Pancreas (tissue), 10 donors: ENCODE measurements around the gene NUAK2. TPM values are rescaled to one million over a fixed set of nuclear protein-coding genes. Genes with fewer than 3 reads are reported as not detected.

ENCODE experiments used
- ATAC-seq, 4 donors: fragments of 200-7000 bp; cut with Tn5 transposase; one replicate each; pipeline versions ENCODE4 v1.8.0 to v1.9.1; 2020; ENCODE audit warnings: mild to moderate bottlenecking in 4 of 4, moderate library complexity in 4 of 4
- DNase-seq, 6 donors: peaks; one replicate each; pipeline ENCODE4 v3.0.0-alpha.2; 2020
- FAIRE-seq: peaks from 2 replicates; lab custom pipeline; 2012; peaks lifted over from hg19 to GRCh38; lab: Jason Lieb, UNC
- H3K27ac ChIP-seq, 4 donors: fragments of 200-600 bp; sonication (generic); 1 replicate in 3 of 4; 2 replicates in 1 of 4; pipeline versions ENCODE4 v1.5.0 to v1.8.0; 2020
- H3K27me3 ChIP-seq, 4 donors: fragments of 200-600 bp; one replicate each; pipeline ENCODE4 v1.8.0; 2021
- H3K36me3 ChIP-seq, 3 donors: fragments of 200-600 bp; sonication (generic) in 1 of 3; one replicate each; pipeline versions ENCODE4 v1.5.0 to v1.8.0; 2020 to 2021
- H3K4me1 ChIP-seq, 3 donors: fragments of 200-600 bp; one replicate each; pipeline ENCODE4 v1.8.0; 2021
- H3K4me3 ChIP-seq, 4 donors: fragments of 200-600 bp; sonication (generic) in 2 of 4; one replicate each; pipeline versions ENCODE4 v1.5.0 to v1.8.0; 2020 to 2021
- H3K9me3 ChIP-seq, 4 donors: fragments of 200-600 bp; one replicate each; pipeline ENCODE4 v1.8.0; 2021
- CTCF ChIP-seq, 4 donors: fragments of 200-600 bp; sonication (generic) in 3 of 4; IDR thresholded peaks; one replicate each; pipeline versions ENCODE4 v1.5.0 to v1.8.0; 2021; ENCODE audit warnings: antibody characterized with exemption in 4 of 4
- WGBS, 2 donors: extraction: QIAGEN DNeasy Blood & Tissue Kit; methylation state at CpG; one replicate each; pipeline ENCODE4 v1.1.7; 2013; 5-methylcytosine and 5-hydroxymethylcytosine counted together
- intact Hi-C, 3 donors: fragments of 100-400 bp; cut with DNase I; formaldehyde crosslinking; loops; one replicate each; pipeline versions ENCODE4 v1.11.1 to v1.14.2; 2022
- polyA plus RNA-seq, 2 donors: library from polyadenylated mRNA; stranded (reverse); fragments of 200-250 nt; gene quantifications; one replicate each; pipeline ENCODE4 v1.2.3, GENCODE V29; 2013
- total RNA-seq, 6 donors: library from RNA; stranded (reverse); fragmentation: NEBNext Ultra II Directional in 4 of 6; extraction: Animal tissue kit (Norgen Biotek cat#: 25700) in 4 of 6; gene quantifications; one replicate each; pipeline versions ENCODE4 v1.2.1 to v1.2.4, GENCODE V29; 2021 to 2023
- donor health status: healthy with polysubstance abuse.
- donor health status: DM: no; HTN: no; CAD: no; lungs with moderate emphysema.
- donor health status: DM: no; HTN: no; CAD: no.
- donor health status: control.
- donor health status: control.
- donor health status: Bipolar disorder and iron deficiency.
- donor health status: DM: yes; HTN: yes; CAD: no.
- donor health status: DM: no; HTN: no; CAD: no.
- donor health status: DM: no; HTN: no; CAD: no.
- donor health status: DM: yes; HTN: yes; CAD: no.

NUAK2 gene
- total and polyA plus RNA-seq, 8 donors: 6.3 to 14.4 (median 8.6) TPM

- FAIRE-seq (no peak), ATAC-seq (no peak), DNase-seq (no peak)
- Histone ChIP-seq H3K4me1 (peaks cover 0 to 2% (median 0%) of the 10 kb centered on the region in 3 donors), H3K4me3 (no peak overlapping the region), H3K27ac (no peak overlapping the region), H3K36me3 (no peaks in the 10 kb centered on the region), H3K9me3 (no peaks in the 10 kb centered on the region), H3K27me3 (no peaks in the 10 kb centered on the region)
- intact Hi-C loops: loop anchor here in 2 of 3 donors (10.0 kb wide), 4 partner anchors 105 to 315 kb away; no protein-coding TSS in a partner anchor
- 19 to 29% methylated on average over 2 of the region's 2 CpGs for WGBS, 2 donors
- no peak for TF ChIP-seq CTCF (IDR thresholded peaks at IDR 0.05)
These were observed 8.6 kb upstream of the NUAK2 start for GRCh38 chr1:205330150-205330549.

GRCh38 chr1:205329719-205330118 is 8.2 kb upstream of the NUAK2 start:
- DNase-seq: no peak
- intact Hi-C loops: loop anchor here (5.0 to 10.0 kb wide), 5 partner anchors 57 to 315 kb away; no protein-coding TSS in a partner anchor
- no peak for TF ChIP-seq CTCF (IDR thresholded peaks at IDR 0.05)
- Histone ChIP-seq H3K9me3 (no peaks in the 10 kb centered on the region), H3K4me3 (no peak overlapping the region), H3K4me1 (peaks cover 0 to 6% (median 0%) of the 10 kb centered on the region in 3 donors), H3K36me3 (no peaks in the 10 kb centered on the region), H3K27ac (no peak overlapping the region), H3K27me3 (no peaks in the 10 kb centered on the region)
- no peak for FAIRE-seq
- peak in 2 of 4 donors; percentile 19 to 44 for ATAC-seq
- WGBS, 2 donors: 45 to 54% methylated on average over 5 of the region's 5 CpGs

GRCh38 chr1:205328476-205328875 is 6.9 kb upstream of the NUAK2 start:
- ATAC-seq: peak in 1 of 4 donors; percentile 26
- TF ChIP-seq CTCF (IDR thresholded peaks at IDR 0.05): no peak
- H3K27me3 ChIP-seq: no peaks in the 10 kb centered on the region
- intact Hi-C loops: loop anchor here in 2 of 3 donors (5.0 kb wide), 1 partner anchor 56 kb away; no protein-coding TSS in a partner anchor
- FAIRE-seq: no peak
- no peaks in the 10 kb centered on the region for H3K36me3 ChIP-seq
- peak in 1 of 6 donors; percentile 33 for DNase-seq
- H3K9me3 ChIP-seq: no peaks in the 10 kb centered on the region
- H3K27ac ChIP-seq: no peak overlapping the region
- peaks cover 0 to 13% (median 0%) of the 10 kb centered on the region in 3 donors for H3K4me1 ChIP-seq
- no peak overlapping the region for H3K4me3 ChIP-seq
- 58 to 66% methylated on average over 4 of the region's 4 CpGs for WGBS, 2 donors

- H3K4me3 ChIP-seq: no peak overlapping the region
- H3K27me3 ChIP-seq: no peaks in the 10 kb centered on the region
- intact Hi-C loops: loop anchor here in 2 of 3 donors (5.0 kb wide), 1 partner anchor 55 kb away; no protein-coding TSS in a partner anchor
- H3K9me3 ChIP-seq: no peaks in the 10 kb centered on the region
- H3K36me3 ChIP-seq: no peaks in the 10 kb centered on the region
- 73 to 78% methylated on average over 11 of the region's 11 CpGs for WGBS, 2 donors
- H3K4me1 ChIP-seq: peaks cover 0 to 13% (median 2%) of the 10 kb centered on the region in 3 donors
- DNase-seq (peak in 1 of 6 donors; percentile 12), ATAC-seq (no peak), FAIRE-seq (no peak)
- H3K27ac ChIP-seq: no peak overlapping the region
- no peak for TF ChIP-seq CTCF (IDR thresholded peaks at IDR 0.05)
These were observed 5.4 kb upstream of the NUAK2 start for GRCh38 chr1:205326812-205327466.
